GM12878 (cell line): Measurements from ENCODE around the gene KLHDC2. TPM values are rescaled to one million over a fixed set of nuclear protein-coding genes. Genes with fewer than 3 reads are reported as not detected.

Experiments
- ATAC-seq: fragments of 200-7000 bp; cut with Tn5 transposase; 3 replicates; pipeline ENCODE4 v1.9.1; 2020; ENCODE audit warnings: mild to moderate bottlenecking, moderate library complexity
- BruUV-seq: library from RNA; stranded (reverse); fragments of 400-500 nt; replicated peaks from 2 replicates; lab custom pipeline; 2021; lab: Mats Ljungman, UMichigan
- CTCF ChIA-PET: fragments of 300-600 bp; sonication (Branson Sonifier 250); formaldehyde crosslinking; extraction: SDS; loops from one replicate; lab custom pipeline; 2021; ENCODE audit warnings: inconsistent platforms; lab: Yijun Ruan, JAX
- POLR2A ChIA-PET: fragments of 350-600 bp; formaldehyde crosslinking; extraction: SDS; loops from one replicate; lab custom pipeline; 2021; ENCODE audit warnings: inconsistent platforms; lab: Charles Lee
- RAD21 ChIA-PET: fragments of 300-600 bp; sonication (Branson Sonifier 250); formaldehyde crosslinking; loops from one replicate; lab custom pipeline; 2023; ENCODE audit warnings: antibody characterized with exemption; ENCODE audit not compliant: unreplicated experiment; lab: Charles Lee
- SMC1A ChIA-PET: fragments of 300-600 bp; sonication (Branson Sonifier 250); formaldehyde crosslinking; loops from one replicate; lab custom pipeline; 2023; ENCODE audit not compliant: unreplicated experiment, uncharacterized antibody; lab: Charles Lee
- DNase-seq: peaks from one replicate; pipeline ENCODE4 v3.0.0-alpha.2; 2011; ENCODE audit warnings: low read depth, low spot score
- FAIRE-seq: peaks from 3 replicates; lab custom pipeline; 2011; peaks lifted over from hg19 to GRCh38; lab: Jason Lieb, UNC
- H2AFZ ChIP-seq: 2 replicates; pipeline ENCODE4 v1.6.0; 2011; ENCODE audit warnings: low read depth, low read length, control low read depth; ENCODE audit not compliant: control insufficient read depth
- H3K27ac ChIP-seq: 2 replicates; pipeline ENCODE4 v1.5.1; 2011; ENCODE audit warnings: control low read depth; ENCODE audit not compliant: control insufficient read depth, insufficient read depth
- H3K27me3 ChIP-seq, 2 experiments: replicated peaks in 1 of 2; 2 replicates each; pipeline versions ENCODE4 v1.6.0 to v1.6.1; 2011; ENCODE audit warnings: low read length in 1 of 2; ENCODE audit not compliant: control insufficient read depth in 2 of 2, insufficient read depth in 2 of 2
- H3K36me3 ChIP-seq, 2 experiments: 2 replicates each; pipeline ENCODE4 v1.5.1; 2011; ENCODE audit warnings: low read length in 1 of 2; ENCODE audit not compliant: control insufficient read depth in 2 of 2, insufficient read depth in 2 of 2
- H3K4me1 ChIP-seq: 2 replicates; pipeline ENCODE4 v1.6.1; 2011; ENCODE audit warnings: mild to moderate bottlenecking, low read length, moderate library complexity, mixed read lengths; ENCODE audit not compliant: control insufficient read depth, insufficient read depth
- H3K4me2 ChIP-seq: 2 replicates; pipeline ENCODE4 v1.6.0; 2011; ENCODE audit warnings: control low read depth; ENCODE audit not compliant: control insufficient read depth, insufficient read depth
- H3K4me3 ChIP-seq: fragments of 200-600 bp; sonication (generic); 2 replicates; pipeline ENCODE4 v1.5.1; 2016
- H3K79me2 ChIP-seq: 2 replicates; pipeline ENCODE4 v1.6.0; 2011; ENCODE audit warnings: low read length; ENCODE audit not compliant: control insufficient read depth, insufficient read depth
- H3K9ac ChIP-seq: 2 replicates; pipeline ENCODE4 v1.8.0; 2011; ENCODE audit warnings: low read length, control low read depth, mixed read lengths; ENCODE audit not compliant: control insufficient read depth, insufficient read depth
- H3K9me3 ChIP-seq: replicated peaks from 3 replicates; pipeline ENCODE4 v1.5.1; 2011; ENCODE audit warnings: mild to moderate bottlenecking, low read length; ENCODE audit not compliant: control insufficient read depth, insufficient read depth
- H4K20me1 ChIP-seq: 2 replicates; pipeline ENCODE4 v1.6.0; 2011; ENCODE audit not compliant: control insufficient read depth, insufficient read depth
- ASH2L ChIP-seq: fragments of 300-600, 200-600 bp; sonication (generic); IDR thresholded peaks from 2 replicates; pipeline ENCODE4 v1.6.1; 2017; ENCODE audit warnings: low read depth, mild to moderate bottlenecking, borderline replicate concordance
- CEBPZ ChIP-seq: fragments of 150-350 bp; IDR thresholded peaks from 2 replicates; pipeline ENCODE4 v1.6.1; 2016; ENCODE audit warnings: low read depth, low read length
- CHD2 ChIP-seq: IDR thresholded peaks from 2 replicates; pipeline ENCODE4 v1.6.1; 2011; ENCODE audit warnings: low read depth, low read length, improper control_type of control experiment, borderline replicate concordance
- IRF3 ChIP-seq: fragments of 450-650 bp; IDR thresholded peaks from 2 replicates; pipeline ENCODE4 v1.6.1; 2014; ENCODE audit warnings: mild to moderate bottlenecking
- ZNF24 ChIP-seq: fragments of 450-650 bp; IDR thresholded peaks from 2 replicates; pipeline ENCODE4 v1.6.1; 2017; ENCODE audit warnings: antibody characterized with exemption, mild to moderate bottlenecking
- WGBS: methylation state at CpG from one replicate; pipeline ENCODE4 v1.1.6; 2016; ENCODE audit warnings: low lambda C conversion rate; ENCODE audit not compliant: insufficient replicate concordance, insufficient coverage; ENCODE audit errors: missing lambda C conversion rate; 5-methylcytosine and 5-hydroxymethylcytosine counted together
- in situ Hi-C: fragments of 300-500 bp; cut with MboI; formaldehyde crosslinking; loops from 9 replicates; pipeline ENCODE4 v1.14.3; 2018; ENCODE audit warnings: mixed read lengths
- intact Hi-C: fragments of 100-400 bp; cut with micrococcal nuclease; formaldehyde crosslinking; loops from one replicate; pipeline ENCODE4 v1.14.2; 2022; ENCODE audit not compliant: unreplicated experiment
- polyA plus RNA-seq, 11 experiments: library from polyadenylated mRNA; depleted of rRNA in 4 of 11; unstranded in 6 of 11; stranded (reverse) in 5 of 11; fragments of >200 nt; fragmentation: Nextera tagmentation in 4 of 11; fragmentation: Illumina TruSeq in 1 of 11; extraction: Ambion mirVana in 4 of 11; extraction: Trizol in 1 of 11; gene quantifications; 1 replicate in 1 of 11; 2 replicates in 10 of 11; pipeline versions ENCODE4 v1.2.1 to v1.2.3, GENCODE V29; 2011 to 2016; ENCODE audit warnings: inconsistent platforms in 2 of 11, missing spikeins in 2 of 11, low read depth in 1 of 11
- total RNA-seq, 4 experiments: library from RNA; depleted of rRNA in 3 of 4; stranded (reverse); fragments of >200 nt in 3 of 4; fragmentation: Illumina TruSeq in 1 of 4; extraction: Trizol in 1 of 4; gene quantifications; 2 replicates each; pipeline versions ENCODE4 v1.2.1 to v1.2.3, GENCODE V29; 2013 to 2021
- TF ChIP-seq, protein P1 (sequence below): fragments of 450-650 bp; IDR thresholded peaks from 2 replicates; pipeline ENCODE4 v1.6.1; 2017; ENCODE audit warnings: mild to moderate bottlenecking, moderate library complexity

The KLHDC2 gene
- total and polyA plus RNA-seq, 10 of the 15 experiments (the other 5 are each of a cell fraction or from before 2014, with no cell fraction given), result 6.0 to 45.0 (median 24.7) TPM

DNA sequence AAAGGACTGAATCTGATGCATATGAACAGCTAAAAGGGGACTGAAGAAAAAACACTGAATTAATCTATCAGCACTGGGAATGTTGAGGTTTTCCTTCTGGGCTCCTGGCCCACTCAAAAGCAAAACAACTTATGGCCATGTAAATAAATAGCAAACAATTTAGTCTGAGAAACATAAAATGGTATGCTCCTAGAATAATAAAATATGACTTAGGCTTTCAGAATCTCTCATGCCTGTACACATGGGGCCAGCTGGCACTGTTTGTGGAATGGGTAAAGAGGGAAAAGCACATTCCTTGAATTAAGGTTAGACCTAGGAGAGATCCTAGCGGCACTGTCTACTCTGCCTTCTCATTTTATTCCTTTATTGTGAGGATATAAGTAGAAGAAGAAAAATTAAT is 6.2 kb downstream of the KLHDC2 start:
- intact Hi-C loops, result no loop called here
- in situ Hi-C loops, result loop anchor here (25.0 kb wide), 1 partner anchor 312 kb away; no protein-coding TSS in a partner anchor
- SMC1A ChIA-PET, result no interaction called here

More for the DNA sequence above, 6.2 kb downstream of the KLHDC2 start:
- Histone ChIP-seq H3K9me3 (no peaks in the 10 kb centered on the region), H3K4me3 (no peak overlapping the region), H4K20me1 (no peaks in the 10 kb centered on the region)
- WGBS, result 95% methylated on average over 1 of the region's 1 CpG
- POLR2A ChIA-PET, result no interaction called here
- no peak for ATAC-seq
- no peak for TF ChIP-seq CEBPZ
- no peak for TF ChIP-seq CHD2
- TF ChIP-seq, protein P1, sequence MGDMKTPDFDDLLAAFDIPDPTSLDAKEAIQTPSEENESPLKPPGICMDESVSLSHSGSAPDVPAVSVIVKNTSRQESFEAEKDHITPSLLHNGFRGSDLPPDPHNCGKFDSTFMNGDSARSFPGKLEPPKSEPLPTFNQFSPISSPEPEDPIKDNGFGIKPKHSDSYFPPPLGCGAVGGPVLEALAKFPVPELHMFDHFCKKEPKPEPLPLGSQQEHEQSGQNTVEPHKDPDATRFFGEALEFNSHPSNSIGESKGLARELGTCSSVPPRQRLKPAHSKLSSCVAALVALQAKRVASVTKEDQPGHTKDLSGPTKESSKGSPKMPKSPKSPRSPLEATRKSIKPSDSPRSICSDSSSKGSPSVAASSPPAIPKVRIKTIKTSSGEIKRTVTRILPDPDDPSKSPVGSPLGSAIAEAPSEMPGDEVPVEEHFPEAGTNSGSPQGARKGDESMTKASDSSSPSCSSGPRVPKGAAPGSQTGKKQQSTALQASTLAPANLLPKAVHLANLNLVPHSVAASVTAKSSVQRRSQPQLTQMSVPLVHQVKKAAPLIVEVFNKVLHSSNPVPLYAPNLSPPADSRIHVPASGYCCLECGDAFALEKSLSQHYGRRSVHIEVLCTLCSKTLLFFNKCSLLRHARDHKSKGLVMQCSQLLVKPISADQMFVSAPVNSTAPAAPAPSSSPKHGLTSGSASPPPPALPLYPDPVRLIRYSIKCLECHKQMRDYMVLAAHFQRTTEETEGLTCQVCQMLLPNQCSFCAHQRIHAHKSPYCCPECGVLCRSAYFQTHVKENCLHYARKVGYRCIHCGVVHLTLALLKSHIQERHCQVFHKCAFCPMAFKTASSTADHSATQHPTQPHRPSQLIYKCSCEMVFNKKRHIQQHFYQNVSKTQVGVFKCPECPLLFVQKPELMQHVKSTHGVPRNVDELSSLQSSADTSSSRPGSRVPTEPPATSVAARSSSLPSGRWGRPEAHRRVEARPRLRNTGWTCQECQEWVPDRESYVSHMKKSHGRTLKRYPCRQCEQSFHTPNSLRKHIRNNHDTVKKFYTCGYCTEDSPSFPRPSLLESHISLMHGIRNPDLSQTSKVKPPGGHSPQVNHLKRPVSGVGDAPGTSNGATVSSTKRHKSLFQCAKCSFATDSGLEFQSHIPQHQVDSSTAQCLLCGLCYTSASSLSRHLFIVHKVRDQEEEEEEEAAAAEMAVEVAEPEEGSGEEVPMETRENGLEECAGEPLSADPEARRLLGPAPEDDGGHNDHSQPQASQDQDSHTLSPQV, result no peak
- no peak for TF ChIP-seq ASH2L
- TF ChIP-seq ZNF24, result no peak
- TF ChIP-seq IRF3, result no peak
- TF ChIP-seq, all 136 proteins: peak for 0
- FAIRE-seq, result no peak
- Histone ChIP-seq H2AFZ (no peak overlapping the region), H3K36me3 (peaks cover 0 to 8% of the 10 kb centered on the region in 2 experiments; a peak in 1 of 4 replicates), H3K4me2 (no peak overlapping the region), H3K27me3 (no peaks in the 10 kb centered on the region), H3K27ac (no peak overlapping the region), H3K79me2 (peaks cover 2% of the 10 kb centered on the region), H3K9ac (no peak overlapping the region), H3K4me1 (peaks cover 7% of the 10 kb centered on the region)
- RAD21 ChIA-PET, result no interaction called here
- no peak for DNase-seq
- BruUV-seq, result no TSS peak
- CTCF ChIA-PET, result no interaction called here
